ENCODE measurements around the gene MARK1. TPM values are rescaled to one million over a fixed set of nuclear protein-coding genes. Genes with fewer than 3 reads are reported as not detected.

The MARK1 gene
- total RNA-seq, 1 experiment from 2014 or later = 0.40 TPM

DNA sequence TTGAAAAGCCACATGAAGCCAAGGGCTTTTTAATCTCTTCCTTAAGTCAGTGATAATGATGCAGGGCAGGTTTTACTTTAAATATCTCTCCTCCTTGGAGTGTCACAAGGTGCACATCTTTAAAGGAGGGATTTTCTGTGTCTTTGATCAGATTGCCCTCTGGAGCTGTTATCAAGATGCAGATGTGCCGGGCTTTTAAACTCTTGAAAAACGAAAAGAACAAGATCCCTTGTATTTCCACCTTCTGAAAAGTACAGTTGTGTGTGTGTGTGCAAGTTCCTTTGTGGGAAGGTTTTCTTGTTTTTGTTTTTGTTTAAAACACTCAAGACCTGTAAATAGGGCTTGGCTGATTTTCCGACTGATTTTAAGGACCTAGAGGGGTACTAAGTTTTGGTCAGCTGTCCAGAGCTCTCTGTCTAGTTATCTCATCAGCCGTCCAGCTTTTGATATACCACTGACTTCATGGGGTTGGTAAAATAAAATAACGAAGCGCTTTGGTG lies 1.6 kb downstream of the MARK1 start:
- ATAC-seq = no peak
- Histone ChIP-seq H3K4me2 (ENCODE audit: low read length) (peak overlapping the region; percentile 89), H3K9me3 (ENCODE audit: low read length) (no peaks in the 10 kb centered on the region), H3K27me3 (ENCODE audit: low read length) (peaks cover 87% of the 10 kb centered on the region), H3K9ac (ENCODE audit: low read length) (no peak overlapping the region), H3K4me1 (ENCODE audit: insufficient read depth, low read length) (peaks cover 13% of the 10 kb centered on the region; the same call in 1 of the 2 replicates), H3K9me2 (replicated peaks; ENCODE audit: low read length) (no peaks in the 10 kb centered on the region), H4K20me1 (ENCODE audit: low read length) (no peaks in the 10 kb centered on the region), H3K79me2 (ENCODE audit: low read length) (no peaks in the 10 kb centered on the region), H3K4me3 (ENCODE audit: low read length) (peak overlapping the region; percentile 69), H3K36me3 (ENCODE audit: low read depth, low read length) (no peaks in the 10 kb centered on the region), H2AFZ (ENCODE audit: low read length) (0 out of 2 replicates have a peak overlapping the region, but pooled peaks have one; percentile 86), H3F3A (ENCODE audit: low read length, unreplicated experiment) (no peaks in the 10 kb centered on the region), H3K27ac (ENCODE audit: low read length) (no peak overlapping the region)
- intact Hi-C loops (cut with micrococcal nuclease) = loop anchor here (5.0 to 10.0 kb wide), 2 partner anchors 232 to 315 kb away; no protein-coding TSS in a partner anchor
- ChIA-PET POLR2A (ENCODE audit: unreplicated experiment) (no interaction called here), CTCF (no interaction called here)
- no TSS peak for BruUV-seq (replicated peaks)
- no peak for DNase-seq
- TF ChIP-seq, protein P1, sequence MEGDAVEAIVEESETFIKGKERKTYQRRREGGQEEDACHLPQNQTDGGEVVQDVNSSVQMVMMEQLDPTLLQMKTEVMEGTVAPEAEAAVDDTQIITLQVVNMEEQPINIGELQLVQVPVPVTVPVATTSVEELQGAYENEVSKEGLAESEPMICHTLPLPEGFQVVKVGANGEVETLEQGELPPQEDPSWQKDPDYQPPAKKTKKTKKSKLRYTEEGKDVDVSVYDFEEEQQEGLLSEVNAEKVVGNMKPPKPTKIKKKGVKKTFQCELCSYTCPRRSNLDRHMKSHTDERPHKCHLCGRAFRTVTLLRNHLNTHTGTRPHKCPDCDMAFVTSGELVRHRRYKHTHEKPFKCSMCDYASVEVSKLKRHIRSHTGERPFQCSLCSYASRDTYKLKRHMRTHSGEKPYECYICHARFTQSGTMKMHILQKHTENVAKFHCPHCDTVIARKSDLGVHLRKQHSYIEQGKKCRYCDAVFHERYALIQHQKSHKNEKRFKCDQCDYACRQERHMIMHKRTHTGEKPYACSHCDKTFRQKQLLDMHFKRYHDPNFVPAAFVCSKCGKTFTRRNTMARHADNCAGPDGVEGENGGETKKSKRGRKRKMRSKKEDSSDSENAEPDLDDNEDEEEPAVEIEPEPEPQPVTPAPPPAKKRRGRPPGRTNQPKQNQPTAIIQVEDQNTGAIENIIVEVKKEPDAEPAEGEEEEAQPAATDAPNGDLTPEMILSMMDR (conservative IDR thresholded peaks at IDR 0.05; ENCODE audit: low read depth, low read length) = no peak
- TF ChIP-seq EZH2 (IDR thresholded peaks at IDR 0.05; ENCODE audit: low read length, unreplicated experiment) (no peak), EZH2phosphoT487 (IDR thresholded peaks at IDR 0.05; ENCODE audit: borderline replicate concordance, low read length) (no peak)

DNA sequence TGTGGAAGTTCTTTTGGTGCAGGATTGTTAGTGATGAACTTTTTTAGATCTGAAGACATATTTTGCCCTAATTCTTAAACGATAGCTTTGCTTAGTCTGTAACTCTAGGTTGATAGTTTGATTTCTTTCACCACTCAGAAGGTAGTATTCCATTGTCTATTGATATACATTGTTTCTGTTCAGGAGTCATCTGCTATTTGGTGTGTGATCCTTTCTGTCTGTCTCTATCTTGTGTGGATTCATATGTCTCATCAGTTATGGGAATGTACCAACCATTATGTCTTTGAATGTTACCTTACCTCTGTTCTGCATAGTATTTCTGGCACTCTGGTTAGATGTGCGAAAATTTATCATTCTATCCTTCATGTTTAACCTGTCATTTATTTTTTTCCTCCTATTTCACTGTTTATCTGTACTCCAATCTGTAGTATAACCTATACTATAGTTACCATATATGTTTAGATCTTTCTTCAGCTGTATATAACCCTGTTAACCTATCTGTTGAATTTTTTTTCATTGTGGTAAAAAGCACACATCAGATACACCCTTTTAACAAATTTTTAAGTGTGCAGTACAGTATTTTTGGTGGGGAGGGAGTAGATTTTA lies 5.7 kb downstream of the MARK1 start:
- H3K27ac ChIP-seq (ENCODE audit: low read length) = no peak overlapping the region
- TF ChIP-seq EZH2phosphoT487 (IDR thresholded peaks at IDR 0.05; ENCODE audit: borderline replicate concordance, low read length) = no peak
- no peak for TF ChIP-seq EZH2 (IDR thresholded peaks at IDR 0.05; ENCODE audit: low read length, unreplicated experiment)
- TF ChIP-seq, protein P1 (conservative IDR thresholded peaks at IDR 0.05; ENCODE audit: low read depth, low read length) = no peak
- no peaks in the 10 kb centered on the region for H4K20me1 ChIP-seq (ENCODE audit: low read length)
- no peaks in the 10 kb centered on the region for H3K9me2 ChIP-seq (replicated peaks; ENCODE audit: low read length)
- ATAC-seq (no peak), DNase-seq (no peak)
- no peak overlapping the region for H3K4me3 ChIP-seq (ENCODE audit: low read length)
- no peaks in the 10 kb centered on the region for H3K79me2 ChIP-seq (ENCODE audit: low read length)
- ChIA-PET POLR2A (ENCODE audit: unreplicated experiment) (no interaction called here), CTCF (no interaction called here)
- no peak overlapping the region for H2AFZ ChIP-seq (ENCODE audit: low read length)
- H3K36me3 ChIP-seq (ENCODE audit: low read depth, low read length) = no peaks in the 10 kb centered on the region
- H3K9me3 ChIP-seq (ENCODE audit: low read length) = no peaks in the 10 kb centered on the region
- no peaks in the 10 kb centered on the region for H3F3A ChIP-seq (ENCODE audit: low read length, unreplicated experiment)
- H3K4me2 ChIP-seq (ENCODE audit: low read length) = no peak overlapping the region
- H3K9ac ChIP-seq (ENCODE audit: low read length) = no peak overlapping the region
- no TSS peak for BruUV-seq (replicated peaks)
- H3K27me3 ChIP-seq (ENCODE audit: low read length) = peaks cover 51% of the 10 kb centered on the region
- intact Hi-C loops (cut with micrococcal nuclease) = no loop called here
- H3K4me1 ChIP-seq (ENCODE audit: insufficient read depth, low read length) = peaks cover 3% of the 10 kb centered on the region; the same call in 1 of the 2 replicates

DNA sequence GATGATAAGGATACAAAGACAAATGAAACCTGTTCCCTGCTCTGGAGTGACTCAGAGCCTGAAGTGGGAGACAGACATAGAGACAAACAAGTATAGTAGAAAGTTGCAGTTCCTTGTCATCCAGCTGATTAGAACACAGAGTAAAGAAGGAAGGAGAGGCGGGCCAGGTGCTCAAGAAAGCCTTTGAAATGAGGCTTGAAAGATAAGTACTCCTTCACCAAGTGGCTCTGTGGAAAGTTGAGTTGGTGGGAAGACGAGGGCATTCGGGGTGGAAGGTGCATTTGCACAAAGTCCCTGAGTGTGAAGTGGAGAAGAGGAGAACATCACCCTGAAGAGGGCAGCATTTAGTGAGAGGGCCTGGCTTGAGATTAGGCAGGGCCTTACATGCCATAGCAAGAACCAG lies 17.0 kb downstream of the MARK1 start:
- H3F3A ChIP-seq (ENCODE audit: low read length, unreplicated experiment) = no peaks in the 10 kb centered on the region
- H4K20me1 ChIP-seq (ENCODE audit: low read length) = no peaks in the 10 kb centered on the region
- ChIA-PET POLR2A (ENCODE audit: unreplicated experiment) (no interaction called here), CTCF (no interaction called here)
- no peaks in the 10 kb centered on the region for H3K4me1 ChIP-seq (ENCODE audit: insufficient read depth, low read length)
- H3K9me3 ChIP-seq (ENCODE audit: low read length) = no peaks in the 10 kb centered on the region
- H3K79me2 ChIP-seq (ENCODE audit: low read length) = no peaks in the 10 kb centered on the region
- H3K4me3 ChIP-seq (ENCODE audit: low read length) = no peak overlapping the region
- DNase-seq (peak; percentile 33), ATAC-seq (peak; percentile 86)
- intact Hi-C loops (cut with micrococcal nuclease) = no loop called here
- no peak overlapping the region for H3K9ac ChIP-seq (ENCODE audit: low read length)
- no peaks in the 10 kb centered on the region for H3K36me3 ChIP-seq (ENCODE audit: low read depth, low read length)
- peaks cover 33% of the 10 kb centered on the region for H3K27me3 ChIP-seq (ENCODE audit: low read length)
- no peaks in the 10 kb centered on the region for H3K9me2 ChIP-seq (replicated peaks; ENCODE audit: low read length)
- BruUV-seq (replicated peaks) = no TSS peak
- H3K27ac ChIP-seq (ENCODE audit: low read length) = no peak overlapping the region
- H2AFZ ChIP-seq (ENCODE audit: low read length) = no peak overlapping the region
- TF ChIP-seq EZH2 (IDR thresholded peaks at IDR 0.05; ENCODE audit: low read length, unreplicated experiment) = no peak
- TF ChIP-seq, protein P1 (conservative IDR thresholded peaks at IDR 0.05; ENCODE audit: low read depth, low read length) = peak; percentile 61
- H3K4me2 ChIP-seq (ENCODE audit: low read length) = no peak overlapping the region
